Measurements from ENCODE around the gene ZNF701. TPM values are rescaled to one million over a fixed set of nuclear protein-coding genes. Genes with fewer than 3 reads are reported as not detected.

ZNF701 gene
- total and polyA plus RNA-seq, 2 experiments from 2014 or later = 6.7 TPM

- no peaks in the 10 kb centered on the region for H3K9me3 ChIP-seq (ENCODE audit: low read depth)
- peak; percentile 49 for DNase-seq
- H2AFZ ChIP-seq = no peak overlapping the region
- H3K4me1 ChIP-seq (ENCODE audit: insufficient read depth) = peaks cover 7% of the 10 kb centered on the region; the same call in 1 of the 2 replicates
- WGBS, 2 experiments (ENCODE audit: low coverage in 1 of 2, low lambda C conversion rate in 2 of 2, missing lambda C conversion rate in 2 of 2) = 53 to 61% methylated on average over 2 of the region's 2 CpGs
- no peak overlapping the region for H3K9ac ChIP-seq
- no peak overlapping the region for H3K27ac ChIP-seq
- no peaks in the 10 kb centered on the region for H3K79me2 ChIP-seq (ENCODE audit: insufficient read depth)
- no peaks in the 10 kb centered on the region for H3K9me2 ChIP-seq (ENCODE audit: insufficient read depth)
- no peak overlapping the region for H3K4me3 ChIP-seq
- no peaks in the 10 kb centered on the region for H4K20me1 ChIP-seq (ENCODE audit: insufficient read depth)
- in situ Hi-C loops (cut with MboI) = no loop called here
- no peak for TF ChIP-seq EZH2phosphoT487 (IDR thresholded peaks at IDR 0.05; ENCODE audit: insufficient read depth, low read depth)
- no peak for TF ChIP-seq EZH2 (IDR thresholded peaks at IDR 0.05; ENCODE audit: insufficient read depth, poor library complexity, severe bottlenecking)
- H3F3A ChIP-seq (ENCODE audit: insufficient read depth) = peaks cover 15% of the 10 kb centered on the region
- H3K27me3 ChIP-seq (replicated peaks; ENCODE audit: insufficient read depth) = no peaks in the 10 kb centered on the region
- no peaks in the 10 kb centered on the region for H3K36me3 ChIP-seq (ENCODE audit: low read depth)
- H3K4me2 ChIP-seq (ENCODE audit: unreplicated experiment) = no peak overlapping the region
Observed at GRCh38 chr19:52602941-52603340, 32.9 kb downstream of the ZNF701 start.

DNA sequence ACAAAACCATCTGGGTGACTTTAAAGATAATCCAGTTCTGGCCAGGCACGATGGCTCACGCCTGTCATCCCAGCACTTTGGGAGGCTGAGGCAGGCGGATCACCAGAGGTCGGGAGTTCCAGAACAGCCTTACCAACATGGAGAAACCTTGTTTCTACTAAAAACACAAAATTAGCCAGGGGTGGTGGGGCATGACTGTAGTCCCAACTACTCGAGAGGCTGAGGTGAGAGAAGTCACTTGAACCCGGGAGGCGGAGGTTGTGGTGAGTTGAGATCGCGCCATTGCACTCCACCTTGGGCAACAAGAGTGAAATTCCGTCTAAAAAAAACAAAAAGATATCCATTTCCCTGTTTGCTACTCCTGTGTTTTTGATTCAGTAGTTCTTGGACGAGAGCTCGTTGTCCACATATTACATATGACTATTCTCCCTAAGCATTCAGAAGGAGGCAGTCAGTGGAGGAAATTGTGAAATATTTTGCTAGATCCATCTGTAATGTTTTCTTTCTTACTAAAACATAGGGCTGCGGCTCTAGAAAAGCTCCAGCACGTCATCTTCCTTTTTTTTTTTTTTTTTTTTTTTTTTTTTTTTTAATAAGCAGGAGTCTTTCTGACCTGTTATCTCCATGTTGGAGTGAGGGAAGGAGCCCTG, 33.6 kb downstream of the ZNF701 start:
- H3K27ac ChIP-seq = no peak overlapping the region
- WGBS, 2 experiments (ENCODE audit: low coverage in 1 of 2, low lambda C conversion rate in 2 of 2, missing lambda C conversion rate in 2 of 2) = 76 to 79% methylated on average over 14 of the region's 14 CpGs

GRCh38 chr19:52613299-52613906, 43.3 kb downstream of the ZNF701 start:
- no peak for DNase-seq
- no peaks in the 10 kb centered on the region for H3K4me1 ChIP-seq (ENCODE audit: insufficient read depth)
- TF ChIP-seq EZH2phosphoT487 (IDR thresholded peaks at IDR 0.05; ENCODE audit: insufficient read depth, low read depth) (no peak), EZH2 (IDR thresholded peaks at IDR 0.05; ENCODE audit: insufficient read depth, poor library complexity, severe bottlenecking) (no peak)
- H3K9me3 ChIP-seq (ENCODE audit: low read depth) = peaks cover 6% of the 10 kb centered on the region
- no peak overlapping the region for H3K4me2 ChIP-seq (ENCODE audit: unreplicated experiment)
- H3K79me2 ChIP-seq (ENCODE audit: insufficient read depth) = peaks cover 13% of the 10 kb centered on the region; the same call in 1 of the 2 replicates
- H3K36me3 ChIP-seq (ENCODE audit: low read depth) = peaks cover 51% of the 10 kb centered on the region
- H2AFZ ChIP-seq = no peak overlapping the region
- no peaks in the 10 kb centered on the region for H3K27me3 ChIP-seq (replicated peaks; ENCODE audit: insufficient read depth)
- in situ Hi-C loops (cut with MboI) = no loop called here
- no peaks in the 10 kb centered on the region for H3F3A ChIP-seq (ENCODE audit: insufficient read depth)
- no peak overlapping the region for H3K4me3 ChIP-seq
- H3K9me2 ChIP-seq (ENCODE audit: insufficient read depth) = no peaks in the 10 kb centered on the region
- WGBS, 2 experiments (ENCODE audit: low coverage in 1 of 2, low lambda C conversion rate in 2 of 2, missing lambda C conversion rate in 2 of 2) = 98 to 99% methylated on average over 5 of the region's 5 CpGs
- no peaks in the 10 kb centered on the region for H4K20me1 ChIP-seq (ENCODE audit: insufficient read depth)
- H3K9ac ChIP-seq = no peak overlapping the region
- H3K27ac ChIP-seq = no peak overlapping the region

More for the DNA sequence above, 33.6 kb downstream of the ZNF701 start:
- Histone ChIP-seq H4K20me1 (ENCODE audit: insufficient read depth) (no peaks in the 10 kb centered on the region), H2AFZ (no peak overlapping the region), H3K9me3 (ENCODE audit: low read depth) (no peaks in the 10 kb centered on the region), H3K4me3 (no peak overlapping the region), H3F3A (ENCODE audit: insufficient read depth) (peaks cover 15% of the 10 kb centered on the region), H3K4me1 (ENCODE audit: insufficient read depth) (peaks cover 7% of the 10 kb centered on the region; the same call in 1 of the 2 replicates), H3K36me3 (ENCODE audit: low read depth) (no peaks in the 10 kb centered on the region), H3K9ac (no peak overlapping the region), H3K9me2 (ENCODE audit: insufficient read depth) (no peaks in the 10 kb centered on the region), H3K79me2 (ENCODE audit: insufficient read depth) (no peaks in the 10 kb centered on the region), H3K4me2 (ENCODE audit: unreplicated experiment) (no peak overlapping the region), H3K27me3 (replicated peaks; ENCODE audit: insufficient read depth) (no peaks in the 10 kb centered on the region)
- TF ChIP-seq EZH2phosphoT487 (IDR thresholded peaks at IDR 0.05; ENCODE audit: insufficient read depth, low read depth) (no peak), EZH2 (IDR thresholded peaks at IDR 0.05; ENCODE audit: insufficient read depth, poor library complexity, severe bottlenecking) (no peak)
- DNase-seq = peak; percentile 54
- in situ Hi-C loops (cut with MboI) = no loop called here

DNA sequence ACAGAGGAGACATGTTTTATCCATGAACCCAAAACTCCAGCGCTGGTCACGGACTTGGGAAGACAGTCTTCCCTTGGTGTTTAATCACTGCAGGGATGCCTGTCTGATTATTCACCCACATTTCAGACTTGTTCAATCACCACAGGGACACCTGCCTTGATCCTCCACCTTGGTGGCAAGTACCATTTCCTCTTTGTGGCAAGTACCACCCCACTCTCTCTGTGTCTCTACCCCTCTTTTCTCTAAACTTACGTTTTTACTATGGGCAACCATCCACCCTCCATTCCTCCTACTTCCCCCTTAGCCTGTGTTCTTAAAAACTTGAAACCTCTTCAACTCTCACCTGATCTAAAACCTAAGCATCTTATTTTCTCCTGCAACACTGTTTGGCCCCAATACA, 51.3 kb downstream of the ZNF701 start:
- peaks cover 10% of the 10 kb centered on the region; the same call in 1 of the 2 replicates for H3K79me2 ChIP-seq (ENCODE audit: insufficient read depth)
- no peak overlapping the region for H3K4me3 ChIP-seq
- 94 to 95% methylated on average over 3 of the region's 3 CpGs for WGBS, 2 experiments (ENCODE audit: low coverage in 1 of 2, low lambda C conversion rate in 2 of 2, missing lambda C conversion rate in 2 of 2)
- H3K4me1 ChIP-seq (ENCODE audit: insufficient read depth) = no peaks in the 10 kb centered on the region
- no peaks in the 10 kb centered on the region for H4K20me1 ChIP-seq (ENCODE audit: insufficient read depth)
- H3K4me2 ChIP-seq (ENCODE audit: unreplicated experiment) = no peak overlapping the region
- DNase-seq = no peak
- no peaks in the 10 kb centered on the region for H3K9me2 ChIP-seq (ENCODE audit: insufficient read depth)
- in situ Hi-C loops (cut with MboI) = no loop called here
- H3K27ac ChIP-seq = no peak overlapping the region
- H2AFZ ChIP-seq = no peak overlapping the region
- H3F3A ChIP-seq (ENCODE audit: insufficient read depth) = no peaks in the 10 kb centered on the region
- H3K9ac ChIP-seq = no peak overlapping the region
- H3K36me3 ChIP-seq (ENCODE audit: low read depth) = peaks cover 9% of the 10 kb centered on the region
- no peaks in the 10 kb centered on the region for H3K27me3 ChIP-seq (replicated peaks; ENCODE audit: insufficient read depth)
- no peaks in the 10 kb centered on the region for H3K9me3 ChIP-seq (ENCODE audit: low read depth)
- TF ChIP-seq EZH2phosphoT487 (IDR thresholded peaks at IDR 0.05; ENCODE audit: insufficient read depth, low read depth) (no peak), EZH2 (IDR thresholded peaks at IDR 0.05; ENCODE audit: insufficient read depth, poor library complexity, severe bottlenecking) (no peak)
